Measurements from ENCODE around the gene LIM2. TPM values are rescaled to one million over a fixed set of nuclear protein-coding genes. Genes with fewer than 3 reads are reported as not detected.

Gene LIM2
- total and polyA plus RNA-seq, 2 of the 4 experiments (the other 2 are of a cell fraction), result not detected

DNA sequence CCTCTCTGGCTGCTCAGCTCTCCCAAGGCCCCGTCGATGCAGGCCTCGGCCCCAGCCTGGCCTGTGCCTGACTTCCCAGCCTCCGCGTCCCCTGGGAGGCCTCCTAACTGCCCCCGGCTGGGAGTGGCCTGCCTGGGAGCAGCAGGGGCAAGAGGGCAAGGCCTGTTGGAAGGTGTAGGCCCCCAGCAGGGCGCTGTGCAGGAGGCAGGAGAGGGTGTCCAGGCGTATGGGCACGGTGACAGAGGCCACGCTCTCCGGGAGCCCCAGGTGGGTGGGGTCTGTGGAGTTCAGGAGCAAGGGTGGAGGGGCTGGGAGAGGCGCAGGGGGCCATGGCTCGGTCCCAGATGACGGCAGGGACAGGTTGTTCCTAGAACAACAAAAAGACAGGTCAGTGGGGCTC, 1.4 kb upstream of the LIM2 start:
- H2BK20ac ChIP-seq (ENCODE audit: low read depth, low read length), result no peak overlapping the region
- H3K9me3 ChIP-seq (ENCODE audit: control insufficient read depth, insufficient read depth, low read length), result no peaks in the 10 kb centered on the region
- no peak overlapping the region for H4K8ac ChIP-seq (ENCODE audit: low read depth in 2 of 2, low read length in 2 of 2)
- H3K4me2 ChIP-seq (ENCODE audit: low read depth, low read length), result no peak overlapping the region
- no peaks in the 10 kb centered on the region for H4K20me1 ChIP-seq (ENCODE audit: insufficient read depth, low read length)
- no peak for ATAC-seq (ENCODE audit: low read depth)
- dilution Hi-C loops (cut with HindIII; ENCODE audit: low sequenced_read_pairs, unreplicated experiment), result no loop called here
- no peaks in the 10 kb centered on the region for H3K4me1 ChIP-seq (ENCODE audit: control insufficient read depth, insufficient read depth, low read length)
- no peaks in the 10 kb centered on the region for H3K36me3 ChIP-seq (ENCODE audit: control insufficient read depth, insufficient read depth, low read length)
- CTCF ChIA-PET, result interaction anchor here (0.6 kb wide), 1 partner anchor 15 kb away, joined by 3 read pairs; no protein-coding TSS in a partner anchor
- no TSS peak for BruUV-seq (replicated peaks)
- H3K4me3 ChIP-seq (ENCODE audit: insufficient read depth, low read depth, low read length), result no peak overlapping the region
- H3K23ac ChIP-seq (ENCODE audit: low read depth, low read length), result no peak overlapping the region
- H3K9me1 ChIP-seq (ENCODE audit: insufficient read depth, low read length), result no peaks in the 10 kb centered on the region
- H3K56ac ChIP-seq (ENCODE audit: extremely low read depth, insufficient read depth, low read length), result no peak overlapping the region
- H3K14ac ChIP-seq (replicated peaks; ENCODE audit: low read depth, low read length), result no peak overlapping the region
- in situ Hi-C loops (cut with MboI; ENCODE audit: low sequenced_read_pairs), result no loop called here
- no peak overlapping the region for H3K9ac ChIP-seq (ENCODE audit: low read depth, low read length)
- H3K18ac ChIP-seq (ENCODE audit: low read depth, low read length), result no peak overlapping the region
- H2BK5ac ChIP-seq (ENCODE audit: low read depth, low read length, poor library complexity, severe bottlenecking), result no peak overlapping the region
- no peaks in the 10 kb centered on the region for H3K79me1 ChIP-seq (ENCODE audit: low read depth in 1 of 2, low read length in 2 of 2)
- POLR2A ChIA-PET (ENCODE audit: unreplicated experiment), result no interaction called here
- H2AFZ ChIP-seq (replicated peaks; ENCODE audit: low read length, poor library complexity), result no peak overlapping the region
- no peak for DNase-seq
- H2AK9ac ChIP-seq (replicated peaks; ENCODE audit: low read depth, low read length, poor library complexity), result no peak overlapping the region
- no peak overlapping the region for H2AK5ac ChIP-seq (ENCODE audit: low read depth, low read length)
- H4K91ac ChIP-seq (ENCODE audit: insufficient read depth, low read depth, low read length), result no peak overlapping the region
- H2BK120ac ChIP-seq (ENCODE audit: low read depth, low read length), result no peak overlapping the region
- H4K5ac ChIP-seq (ENCODE audit: low read depth, low read length), result no peak overlapping the region
- no peak overlapping the region for H2BK15ac ChIP-seq (ENCODE audit: low read depth, low read length)
- intact Hi-C loops (cut with micrococcal nuclease), result no loop called here
- 73% methylated on average over 4 of the region's 14 CpGs; no CpG with 5 or more reads in 1 of the 2 experiments for whole genome bisulfite sequencing, 2 experiments (ENCODE audit: extremely low coverage in 2 of 2, insufficient read length in 1 of 2)
- peaks cover 2% of the 10 kb centered on the region; the same call in 1 of the 2 replicates for H3K27me3 ChIP-seq (ENCODE audit: control insufficient read depth, insufficient read depth, low read length)
- TF ChIP-seq, protein P1, sequence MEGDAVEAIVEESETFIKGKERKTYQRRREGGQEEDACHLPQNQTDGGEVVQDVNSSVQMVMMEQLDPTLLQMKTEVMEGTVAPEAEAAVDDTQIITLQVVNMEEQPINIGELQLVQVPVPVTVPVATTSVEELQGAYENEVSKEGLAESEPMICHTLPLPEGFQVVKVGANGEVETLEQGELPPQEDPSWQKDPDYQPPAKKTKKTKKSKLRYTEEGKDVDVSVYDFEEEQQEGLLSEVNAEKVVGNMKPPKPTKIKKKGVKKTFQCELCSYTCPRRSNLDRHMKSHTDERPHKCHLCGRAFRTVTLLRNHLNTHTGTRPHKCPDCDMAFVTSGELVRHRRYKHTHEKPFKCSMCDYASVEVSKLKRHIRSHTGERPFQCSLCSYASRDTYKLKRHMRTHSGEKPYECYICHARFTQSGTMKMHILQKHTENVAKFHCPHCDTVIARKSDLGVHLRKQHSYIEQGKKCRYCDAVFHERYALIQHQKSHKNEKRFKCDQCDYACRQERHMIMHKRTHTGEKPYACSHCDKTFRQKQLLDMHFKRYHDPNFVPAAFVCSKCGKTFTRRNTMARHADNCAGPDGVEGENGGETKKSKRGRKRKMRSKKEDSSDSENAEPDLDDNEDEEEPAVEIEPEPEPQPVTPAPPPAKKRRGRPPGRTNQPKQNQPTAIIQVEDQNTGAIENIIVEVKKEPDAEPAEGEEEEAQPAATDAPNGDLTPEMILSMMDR (conservative IDR thresholded peaks at IDR 0.05; ENCODE audit: low read depth, low read length), result no peak
- TF ChIP-seq BHLHE40 (IDR thresholded peaks at IDR 0.05; ENCODE audit: low read depth, low read length), result no peak
- TF ChIP-seq MXI1 (IDR thresholded peaks at IDR 0.05; ENCODE audit: borderline replicate concordance, low read depth, low read length), result no peak
- no peak for TF ChIP-seq RCOR1 (IDR thresholded peaks at IDR 0.05; ENCODE audit: insufficient replicate concordance, low read length)
- TF ChIP-seq RAD21 (IDR thresholded peaks at IDR 0.05; ENCODE audit: low read length), result no peak
- TF ChIP-seq, protein P2, sequence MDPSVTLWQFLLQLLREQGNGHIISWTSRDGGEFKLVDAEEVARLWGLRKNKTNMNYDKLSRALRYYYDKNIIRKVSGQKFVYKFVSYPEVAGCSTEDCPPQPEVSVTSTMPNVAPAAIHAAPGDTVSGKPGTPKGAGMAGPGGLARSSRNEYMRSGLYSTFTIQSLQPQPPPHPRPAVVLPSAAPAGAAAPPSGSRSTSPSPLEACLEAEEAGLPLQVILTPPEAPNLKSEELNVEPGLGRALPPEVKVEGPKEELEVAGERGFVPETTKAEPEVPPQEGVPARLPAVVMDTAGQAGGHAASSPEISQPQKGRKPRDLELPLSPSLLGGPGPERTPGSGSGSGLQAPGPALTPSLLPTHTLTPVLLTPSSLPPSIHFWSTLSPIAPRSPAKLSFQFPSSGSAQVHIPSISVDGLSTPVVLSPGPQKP (IDR thresholded peaks at IDR 0.05; ENCODE audit: borderline replicate concordance, low read depth, low read length), result no peak
- TF ChIP-seq, protein P3, sequence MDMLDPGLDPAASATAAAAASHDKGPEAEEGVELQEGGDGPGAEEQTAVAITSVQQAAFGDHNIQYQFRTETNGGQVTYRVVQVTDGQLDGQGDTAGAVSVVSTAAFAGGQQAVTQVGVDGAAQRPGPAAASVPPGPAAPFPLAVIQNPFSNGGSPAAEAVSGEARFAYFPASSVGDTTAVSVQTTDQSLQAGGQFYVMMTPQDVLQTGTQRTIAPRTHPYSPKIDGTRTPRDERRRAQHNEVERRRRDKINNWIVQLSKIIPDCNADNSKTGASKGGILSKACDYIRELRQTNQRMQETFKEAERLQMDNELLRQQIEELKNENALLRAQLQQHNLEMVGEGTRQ (IDR thresholded peaks at IDR 0.05; ENCODE audit: low read depth, low read length), result no peak
- no peak for TF ChIP-seq SMC3 (IDR thresholded peaks at IDR 0.05; ENCODE audit: low read depth, low read length)
- no peak for TF ChIP-seq MAFK (IDR thresholded peaks at IDR 0.05; ENCODE audit: low read depth, low read length)
- no peak for TF ChIP-seq CEBPB (IDR thresholded peaks at IDR 0.05; ENCODE audit: low read depth, low read length)
- TF ChIP-seq FOS (IDR thresholded peaks at IDR 0.05; ENCODE audit: low read depth, low read length), result no peak
- TF ChIP-seq CHD1 (IDR thresholded peaks at IDR 0.05; ENCODE audit: low read depth, low read length), result no peak
- TF ChIP-seq POLR2A (IDR thresholded peaks at IDR 0.05; ENCODE audit: low read depth, low read length), result no peak
- TF ChIP-seq NFE2L2 (IDR thresholded peaks at IDR 0.05; ENCODE audit: low read depth, low read length), result no peak
- TF ChIP-seq RFX5 (IDR thresholded peaks at IDR 0.05; ENCODE audit: low read depth, low read length), result no peak
- no peak overlapping the region for H3K27ac ChIP-seq (ENCODE audit: insufficient read depth, low read length)
- no peak overlapping the region for H3K4ac ChIP-seq (ENCODE audit: low read depth, low read length)

All from IMR-90 (cell line).